WTC11 (cell line): Measurements from ENCODE around the gene SCEL. TPM values are rescaled to one million over a fixed set of nuclear protein-coding genes. Genes with fewer than 3 reads are reported as not detected.

ENCODE experiments used
- ATAC-seq: fragments of 200-7000 bp; cut with Tn5 transposase; 2 replicates; pipeline ENCODE4 v1.10.0; 2021; ENCODE audit warnings: mild to moderate bottlenecking, moderate library complexity
- CTCF ChIA-PET: fragments of 300-600 bp; sonication (Branson Sonifier 250); formaldehyde crosslinking; loops from one replicate; lab custom pipeline; 2021; ENCODE audit warnings: antibody characterized with exemption; lab: Charles Lee
- POLR2A ChIA-PET: fragments of 350-600 bp; sonication (Branson Sonifier 250); formaldehyde crosslinking; loops from one replicate; lab custom pipeline; 2021; ENCODE audit warnings: antibody characterized with exemption; lab: Charles Lee
- DNase-seq: peaks from one replicate; pipeline ENCODE4 v3.0.0; 2021; ENCODE audit warnings: low spot score
- H3K27ac Mint-ChIP-seq: 2 replicates; pipeline ENCODE4 v1.8.0; 2021; ENCODE audit warnings: mixed read lengths
- H3K27me3 Mint-ChIP-seq: 2 replicates; pipeline ENCODE4 v1.8.0; 2021; ENCODE audit warnings: low read depth, mild to moderate bottlenecking, moderate library complexity, mixed read lengths
- H3K36me3 Mint-ChIP-seq: 2 replicates; pipeline ENCODE4 v1.8.0; 2021; ENCODE audit warnings: mixed read lengths
- H3K4me1 Mint-ChIP-seq: 2 replicates; pipeline ENCODE4 v1.8.0; 2022; ENCODE audit warnings: mixed read lengths
- H3K4me3 Mint-ChIP-seq: 2 replicates; pipeline ENCODE4 v1.8.0; 2021; ENCODE audit warnings: mild to moderate bottlenecking, moderate library complexity, mixed read lengths
- H3K9me3 Mint-ChIP-seq: 2 replicates; pipeline ENCODE4 v1.8.0; 2021; ENCODE audit warnings: mixed read lengths
- AR ChIP-seq: fragments of 250-450 bp; sonication (Bioruptor Pico); IDR thresholded peaks from 2 replicates; pipeline ENCODE4 v1.9.0; 2021; ENCODE audit warnings: mild to moderate bottlenecking
- ARID4B ChIP-seq: sonication (generic); formaldehyde crosslinking; IDR thresholded peaks from 2 replicates; pipeline ENCODE4 v1.8.0; 2023; ENCODE audit warnings: missing genetic modification reagents, mild to moderate bottlenecking, borderline replicate concordance
- CREB1 ChIP-seq: sonication (generic); formaldehyde crosslinking; IDR thresholded peaks from 2 replicates; pipeline ENCODE4 v1.8.0; 2023; ENCODE audit warnings: mild to moderate bottlenecking, missing genetic modification reagents
- E2F1 ChIP-seq: sonication (generic); formaldehyde crosslinking; IDR thresholded peaks from 2 replicates; pipeline ENCODE4 v1.8.0; 2022; ENCODE audit warnings: mild to moderate bottlenecking, missing genetic modification reagents
- E2F4 ChIP-seq: sonication (generic); formaldehyde crosslinking; IDR thresholded peaks from 2 replicates; pipeline ENCODE4 v1.8.1; 2022; ENCODE audit warnings: low read depth, mild to moderate bottlenecking, moderate library complexity, missing genetic modification reagents, borderline replicate concordance
- FOXJ3 ChIP-seq: sonication (generic); formaldehyde crosslinking; IDR thresholded peaks from 2 replicates; pipeline ENCODE4 v1.9.0; 2021; ENCODE audit warnings: missing genetic modification reagents, mild to moderate bottlenecking, borderline replicate concordance
- GRHL2 ChIP-seq: fragments of 250-450 bp; sonication (Bioruptor Pico); IDR thresholded peaks from 2 replicates; pipeline ENCODE4 v1.8.0; 2022; ENCODE audit warnings: mild to moderate bottlenecking, moderate library complexity; ENCODE audit not compliant: insufficient replicate concordance, severe bottlenecking
- GTF2I ChIP-seq: fragments of 250-450 bp; sonication (Bioruptor Pico); conservative IDR thresholded peaks from 2 replicates; pipeline ENCODE4 v1.4.0; 2021; ENCODE audit warnings: mild to moderate bottlenecking
- MXD4 ChIP-seq: fragments of 250-450 bp; sonication (Bioruptor Pico); IDR thresholded peaks from 2 replicates; pipeline ENCODE4 v1.8.0; 2021; ENCODE audit warnings: mild to moderate bottlenecking, moderate library complexity, borderline replicate concordance
- NR1H2 ChIP-seq: sonication (generic); formaldehyde crosslinking; IDR thresholded peaks from 2 replicates; pipeline ENCODE4 v1.9.0; 2021; ENCODE audit warnings: mild to moderate bottlenecking, moderate library complexity, missing genetic modification reagents
- SP1 ChIP-seq: sonication (generic); formaldehyde crosslinking; conservative IDR thresholded peaks from 2 replicates; pipeline ENCODE4 v1.8.1; 2022; ENCODE audit warnings: missing genetic modification reagents
- TEAD1 ChIP-seq: sonication (generic); formaldehyde crosslinking; IDR thresholded peaks from 2 replicates; pipeline ENCODE4 v1.8.0; 2022; ENCODE audit warnings: mild to moderate bottlenecking, missing genetic modification reagents
- TP53 ChIP-seq: sonication (generic); formaldehyde crosslinking; IDR thresholded peaks from 2 replicates; pipeline ENCODE4 v1.8.1; 2023; ENCODE audit warnings: mild to moderate bottlenecking, missing genetic modification reagents
- ZMAT4 ChIP-seq: fragments of 250-450 bp; sonication (Bioruptor Pico); IDR thresholded peaks from 2 replicates; pipeline ENCODE4 v1.9.0; 2021; ENCODE audit warnings: mild to moderate bottlenecking
- ZNF219 ChIP-seq: sonication (generic); formaldehyde crosslinking; IDR thresholded peaks from 2 replicates; pipeline ENCODE4 v1.8.0; 2023; ENCODE audit warnings: missing genetic modification reagents, mild to moderate bottlenecking, borderline replicate concordance
- ZNF512 ChIP-seq: sonication (generic); formaldehyde crosslinking; IDR thresholded peaks from 2 replicates; pipeline ENCODE4 v1.8.1; 2022; ENCODE audit warnings: missing genetic modification reagents, borderline replicate concordance
- ZNF671 ChIP-seq: fragments of 250-450 bp; sonication (Bioruptor Pico); IDR thresholded peaks from 2 replicates; pipeline ENCODE4 v1.8.0; 2021; ENCODE audit warnings: mild to moderate bottlenecking
- total RNA-seq: library from RNA; stranded (reverse); gene quantifications from 3 replicates; pipeline ENCODE4 v1.2.3, GENCODE V29; 2021

SCEL gene
- total RNA-seq, 1 experiment from 2014 or later, result not detected

- Mint-ChIP-seq H3K27me3 (no peaks in the 10 kb centered on the region), H3K4me1 (no peaks in the 10 kb centered on the region), H3K9me3 (no peaks in the 10 kb centered on the region), H3K27ac (no peak overlapping the region), H3K4me3 (no peak overlapping the region), H3K36me3 (no peaks in the 10 kb centered on the region)
- ChIA-PET POLR2A (no interaction called here), CTCF (no interaction called here)
- no peak for DNase-seq
- TF ChIP-seq GRHL2 (CRISPR knock-in tag) (no peak), AR (CRISPR knock-in tag) (no peak), CREB1 (CRISPR knock-in tag) (no peak), TEAD1 (no peak), SP1 (no peak), E2F1 (CRISPR knock-in tag) (no peak), MXD4 (no peak), E2F4 (CRISPR knock-in tag) (no peak), ZNF219 (CRISPR knock-in tag) (no peak), ZNF512 (CRISPR knock-in tag) (no peak), FOXJ3 (CRISPR knock-in tag) (no peak), ARID4B (no peak), ZMAT4 (CRISPR knock-in tag) (no peak), GTF2I (CRISPR knock-in tag) (no peak), ZNF671 (CRISPR knock-in tag) (no peak), TP53 (CRISPR knock-in tag) (no peak), NR1H2 (CRISPR knock-in tag) (no peak)
- no peak for ATAC-seq
These were observed 19.7 kb downstream of the SCEL start for GRCh38 chr13:77555246-77555645.
